Measurements from ENCODE around the gene HSPBP1.
"Not testable (repeated sequence)": the region's sequence is repeated elsewhere in the genome, so short reads cannot be mapped to it uniquely, and the experiment has no call there.

The HSPBP1 gene

GRCh38 chr19:55279770-55280643 is at the start of gene HSPBP1:
Gene HSPBP1 (minus strand): TSS chr19:55280110. CDS start chr19:55279608, 502 bp downstream.
- peak; percentile 92 for DNase-seq

GRCh38 chr19:55328774-55329318 is 48.9 kb upstream of the HSPBP1 start:
- not testable (repeated sequence) for DNase-seq

GRCh38 chr19:55325172-55325571 is 45.3 kb upstream of the HSPBP1 start, which contains the start of gene TMEM150B:
Gene TMEM150B (minus strand): TSS chr19:55325341. CDS start chr19:55321036, 4,305 bp downstream.
- no peak for DNase-seq

- no peak for DNase-seq
Observed at GRCh38 chr19:55324662-55325061, 44.8 kb upstream of the HSPBP1 start.

- no peak for DNase-seq
Observed at GRCh38 chr19:55322204-55322885, 42.4 kb upstream of the HSPBP1 start.

- no peak for DNase-seq
Observed at GRCh38 chr19:55321466-55322137, 41.7 kb upstream of the HSPBP1 start.

GRCh38 chr19:55320844-55321419 is 41.0 kb upstream of the HSPBP1 start:
- no peak for DNase-seq

- DNase-seq: no peak
Observed at GRCh38 chr19:55319785-55320184, 39.9 kb upstream of the HSPBP1 start.

GRCh38 chr19:55316646-55317045 is 36.7 kb upstream of the HSPBP1 start:
- DNase-seq: no peak

- DNase-seq: no peak
Observed at GRCh38 chr19:55315956-55316525, 36.1 kb upstream of the HSPBP1 start.

- DNase-seq: no peak
Observed at GRCh38 chr19:55314396-55314795, 34.5 kb upstream of the HSPBP1 start.

- DNase-seq: no peak
Observed at GRCh38 chr19:55312621-55313512, 33.0 kb upstream of the HSPBP1 start.

- no peak for DNase-seq
Observed at GRCh38 chr19:55311797-55312196, 31.9 kb upstream of the HSPBP1 start.

GRCh38 chr19:55311397-55311796 is 31.5 kb upstream of the HSPBP1 start:
- no peak for DNase-seq

- no peak for DNase-seq
Observed at GRCh38 chr19:55310498-55310897, 30.6 kb upstream of the HSPBP1 start.

GRCh38 chr19:55309448-55309847 is 29.5 kb upstream of the HSPBP1 start:
- no peak for DNase-seq

- DNase-seq: no peak
Observed at GRCh38 chr19:55308281-55308680, 28.4 kb upstream of the HSPBP1 start.

GRCh38 chr19:55306712-55307111 is 26.8 kb upstream of the HSPBP1 start:
- DNase-seq: no peak

GRCh38 chr19:55305983-55306562 is 26.2 kb upstream of the HSPBP1 start:
- DNase-seq: no peak

- DNase-seq: peak; percentile 18
Observed at GRCh38 chr19:55305491-55305890, 25.6 kb upstream of the HSPBP1 start.

GRCh38 chr19:55304980-55305379 is 25.1 kb upstream of the HSPBP1 start:
- no peak for DNase-seq
